Measurements from ENCODE around the gene PJA2.

Gene PJA2

DNA sequence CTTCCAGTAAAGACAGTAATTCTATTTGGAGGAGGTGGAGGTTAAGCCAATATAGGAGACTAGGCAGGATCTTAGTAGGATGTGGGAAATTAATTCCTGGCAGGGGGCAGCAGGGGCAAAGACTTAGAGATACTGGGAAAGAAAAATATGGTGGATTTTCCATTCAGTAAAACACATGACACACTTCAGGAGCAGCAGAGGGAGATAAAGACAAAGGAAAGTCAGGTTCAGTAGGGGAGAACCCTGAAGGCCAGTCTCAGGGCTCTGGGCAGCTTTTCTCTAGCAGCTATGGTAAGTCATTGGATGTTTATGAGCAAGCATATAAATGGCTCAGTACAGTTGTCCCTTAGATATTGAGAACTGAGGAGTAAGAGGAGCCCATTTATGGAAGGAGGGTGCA is 105.5 kb downstream of the PJA2 start:
- H3K4me3 ChIP-seq (ENCODE audit: insufficient read depth, low read length, poor library complexity, severe bottlenecking): no peak overlapping the region

DNA sequence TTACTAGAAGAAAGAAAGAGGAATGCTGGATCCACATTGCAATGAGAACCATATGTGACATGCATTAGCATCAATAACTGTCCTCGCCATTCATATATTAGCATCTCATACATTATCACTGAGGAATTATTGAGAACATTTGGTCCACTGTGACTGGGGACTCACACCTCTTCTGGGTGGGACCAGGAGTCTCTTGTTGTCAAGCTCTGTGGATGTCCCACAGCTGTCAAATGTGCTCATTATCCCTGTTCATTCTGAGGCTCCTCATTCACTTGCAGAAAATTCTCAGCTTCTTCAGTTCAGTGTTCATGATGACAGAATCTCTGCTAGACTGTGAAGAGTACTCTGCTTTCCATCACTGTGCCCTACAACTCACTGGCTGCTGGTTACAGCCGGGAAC is 109.4 kb downstream of the PJA2 start:
- no peaks in the 10 kb centered on the region for H3K27me3 ChIP-seq (ENCODE audit: low read length)

More for the DNA sequence above, 105.5 kb downstream of the PJA2 start:
- no peak overlapping the region for H3K9ac ChIP-seq (ENCODE audit: low read length)
- H3K9me2 ChIP-seq (replicated peaks; ENCODE audit: insufficient read depth, low read length): no peaks in the 10 kb centered on the region
- no peak overlapping the region for H3K4me2 ChIP-seq (ENCODE audit: low read depth, low read length, poor library complexity, severe bottlenecking)
- no peak for TF ChIP-seq EZH2phosphoT487 (conservative IDR thresholded peaks at IDR 0.05; ENCODE audit: low read length)
- no peaks in the 10 kb centered on the region for H4K20me1 ChIP-seq (ENCODE audit: low read depth, low read length)
- no peaks in the 10 kb centered on the region for H3F3A ChIP-seq (ENCODE audit: insufficient read depth)
- no peaks in the 10 kb centered on the region for H3K27me3 ChIP-seq (ENCODE audit: low read length)
- no peaks in the 10 kb centered on the region for H3K36me3 ChIP-seq (ENCODE audit: low read length)
- no peak overlapping the region for H2AFZ ChIP-seq (ENCODE audit: low read depth, low read length, severe bottlenecking)
- no peaks in the 10 kb centered on the region for H3K9me3 ChIP-seq (ENCODE audit: insufficient read depth, low read length)
- no peak overlapping the region for H3K27ac ChIP-seq (ENCODE audit: low read depth, low read length)
- H3K79me2 ChIP-seq (ENCODE audit: insufficient read depth, low read length): no peaks in the 10 kb centered on the region

DNA sequence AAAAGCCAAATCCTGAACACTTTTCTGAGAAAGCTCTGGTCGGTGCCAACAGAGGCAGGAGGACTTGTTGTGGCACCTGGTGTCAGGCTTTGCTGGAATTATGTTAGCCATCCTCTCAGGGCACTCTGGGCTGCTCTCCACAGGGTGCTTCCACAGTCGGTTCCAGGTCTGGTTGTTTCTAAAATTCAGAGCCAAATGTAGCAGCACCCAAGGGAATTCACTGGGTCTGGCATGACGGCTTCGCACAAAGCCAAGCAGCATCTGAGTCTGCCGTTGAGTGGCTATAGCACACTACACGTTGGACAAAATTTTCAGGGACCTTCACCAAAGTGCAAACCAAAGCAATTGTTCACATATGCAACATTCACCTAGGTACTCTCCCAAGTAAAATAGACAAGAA is 110.2 kb downstream of the PJA2 start:
- H2AFZ ChIP-seq (ENCODE audit: low read depth, low read length, severe bottlenecking): no peak overlapping the region
- no peak overlapping the region for H3K9ac ChIP-seq (ENCODE audit: low read length)
- H3K9me2 ChIP-seq (replicated peaks; ENCODE audit: insufficient read depth, low read length): no peaks in the 10 kb centered on the region
- no peak overlapping the region for H3K27ac ChIP-seq (ENCODE audit: low read depth, low read length)
- no peaks in the 10 kb centered on the region for H3K27me3 ChIP-seq (ENCODE audit: low read length)
- H3K9me3 ChIP-seq (ENCODE audit: insufficient read depth, low read length): no peaks in the 10 kb centered on the region
- no peak for TF ChIP-seq CTCF (IDR thresholded peaks at IDR 0.05; ENCODE audit: insufficient read depth, low read length, poor library complexity, severe bottlenecking)
- no peaks in the 10 kb centered on the region for H3K79me2 ChIP-seq (ENCODE audit: insufficient read depth, low read length)
- H3K4me3 ChIP-seq (ENCODE audit: insufficient read depth, low read length, poor library complexity, severe bottlenecking): no peak overlapping the region
- H3K36me3 ChIP-seq (ENCODE audit: low read length): no peaks in the 10 kb centered on the region
- no peaks in the 10 kb centered on the region for H4K20me1 ChIP-seq (ENCODE audit: low read depth, low read length)
- H3K4me2 ChIP-seq (ENCODE audit: low read depth, low read length, poor library complexity, severe bottlenecking): no peak overlapping the region
- H3F3A ChIP-seq (ENCODE audit: insufficient read depth): no peaks in the 10 kb centered on the region

More for the DNA sequence above, 109.4 kb downstream of the PJA2 start:
- Histone ChIP-seq H3K9ac (ENCODE audit: low read length) (no peak overlapping the region), H3K9me3 (ENCODE audit: insufficient read depth, low read length) (no peaks in the 10 kb centered on the region), H3K9me2 (replicated peaks; ENCODE audit: insufficient read depth, low read length) (no peaks in the 10 kb centered on the region), H3F3A (ENCODE audit: insufficient read depth) (no peaks in the 10 kb centered on the region), H3K36me3 (ENCODE audit: low read length) (no peaks in the 10 kb centered on the region), H3K4me2 (ENCODE audit: low read depth, low read length, poor library complexity, severe bottlenecking) (no peak overlapping the region), H2AFZ (ENCODE audit: low read depth, low read length, severe bottlenecking) (no peak overlapping the region), H3K27ac (ENCODE audit: low read depth, low read length) (no peak overlapping the region), H3K79me2 (ENCODE audit: insufficient read depth, low read length) (no peaks in the 10 kb centered on the region), H3K4me3 (ENCODE audit: insufficient read depth, low read length, poor library complexity, severe bottlenecking) (no peak overlapping the region), H4K20me1 (ENCODE audit: low read depth, low read length) (no peaks in the 10 kb centered on the region)
- TF ChIP-seq CTCF (IDR thresholded peaks at IDR 0.05; ENCODE audit: insufficient read depth, low read length, poor library complexity, severe bottlenecking) (no peak), EZH2phosphoT487 (conservative IDR thresholded peaks at IDR 0.05; ENCODE audit: low read length) (no peak)

DNA sequence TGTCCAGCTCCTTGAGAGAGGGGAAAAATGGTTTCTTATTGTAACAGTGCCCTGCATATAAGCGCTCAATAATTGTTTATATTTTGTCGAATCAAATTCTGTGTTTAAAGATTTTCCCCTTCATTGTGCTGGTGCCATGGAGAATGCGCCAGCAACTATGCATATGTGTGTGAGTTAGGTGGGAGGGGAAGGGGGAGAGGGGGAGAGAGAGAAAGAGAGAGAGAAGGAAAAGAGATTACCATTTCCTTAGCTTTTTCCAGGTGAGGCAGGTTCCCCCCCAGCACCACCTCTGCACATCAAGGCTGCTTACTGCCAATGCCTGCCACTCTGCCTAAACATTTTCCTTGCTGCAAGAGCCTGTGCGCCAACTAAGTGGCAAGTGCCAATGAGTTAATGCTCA is 111.0 kb downstream of the PJA2 start:
- TF ChIP-seq CTCF (IDR thresholded peaks at IDR 0.05; ENCODE audit: insufficient read depth, low read length, poor library complexity, severe bottlenecking) (no peak), EZH2phosphoT487 (conservative IDR thresholded peaks at IDR 0.05; ENCODE audit: low read length) (no peak)
- Histone ChIP-seq H3K27me3 (ENCODE audit: low read length) (no peaks in the 10 kb centered on the region), H3F3A (ENCODE audit: insufficient read depth) (no peaks in the 10 kb centered on the region), H3K4me3 (ENCODE audit: insufficient read depth, low read length, poor library complexity, severe bottlenecking) (no peak overlapping the region), H3K36me3 (ENCODE audit: low read length) (no peaks in the 10 kb centered on the region), H3K9me3 (ENCODE audit: insufficient read depth, low read length) (no peaks in the 10 kb centered on the region), H3K9me2 (replicated peaks; ENCODE audit: insufficient read depth, low read length) (no peaks in the 10 kb centered on the region), H2AFZ (ENCODE audit: low read depth, low read length, severe bottlenecking) (no peak overlapping the region), H4K20me1 (ENCODE audit: low read depth, low read length) (no peaks in the 10 kb centered on the region), H3K79me2 (ENCODE audit: insufficient read depth, low read length) (no peaks in the 10 kb centered on the region), H3K4me2 (ENCODE audit: low read depth, low read length, poor library complexity, severe bottlenecking) (no peak overlapping the region), H3K27ac (ENCODE audit: low read depth, low read length) (no peak overlapping the region), H3K9ac (ENCODE audit: low read length) (no peak overlapping the region)

Measured in SU-DHL-6 (cell line).